Fibroblast of upper back skin (primary cell): ENCODE measurements around the gene PHKA1.
A peak's percentile ranks its signal among the peaks of the same experiment; 100 is the strongest.
"Not testable (repeated sequence)": the region's sequence is repeated elsewhere in the genome, so short reads cannot be mapped to it uniquely, and the experiment has no call there.

Source experiments
- DNase-seq: peaks from one replicate; pipeline ENCODE4 v3.0.0-alpha.2; 2013

The PHKA1 gene

GRCh38 chrX:72713599-72714477 lies at the start of gene PHKA1:
TSS of gene PHKA1 (minus strand) at chrX:72714306. CDS start at chrX:72713880, 426 bp downstream.
- not testable (repeated sequence) for DNase-seq

DNA sequence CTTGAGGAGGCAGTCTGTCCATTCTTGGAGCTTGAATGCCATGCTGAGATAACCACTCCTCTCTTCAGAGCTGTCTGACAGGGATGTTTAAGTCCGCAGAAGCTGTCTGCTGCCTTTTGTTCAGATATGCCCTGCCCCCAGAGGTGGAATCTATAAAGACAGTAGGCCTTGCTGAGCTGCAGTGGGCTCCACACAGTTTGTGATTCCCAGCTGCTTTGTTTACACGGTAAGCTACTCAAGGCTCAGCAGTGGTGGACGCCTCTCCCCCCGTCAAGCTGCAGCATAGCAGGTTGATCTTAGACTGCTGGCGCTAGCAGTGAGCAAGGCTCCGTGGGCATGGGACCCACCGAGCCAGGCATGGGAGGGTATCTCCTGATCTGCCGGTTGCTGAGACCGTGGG lies 46.3 kb upstream of the PHKA1 start:
- DNase-seq = not testable (repeated sequence)

DNA sequence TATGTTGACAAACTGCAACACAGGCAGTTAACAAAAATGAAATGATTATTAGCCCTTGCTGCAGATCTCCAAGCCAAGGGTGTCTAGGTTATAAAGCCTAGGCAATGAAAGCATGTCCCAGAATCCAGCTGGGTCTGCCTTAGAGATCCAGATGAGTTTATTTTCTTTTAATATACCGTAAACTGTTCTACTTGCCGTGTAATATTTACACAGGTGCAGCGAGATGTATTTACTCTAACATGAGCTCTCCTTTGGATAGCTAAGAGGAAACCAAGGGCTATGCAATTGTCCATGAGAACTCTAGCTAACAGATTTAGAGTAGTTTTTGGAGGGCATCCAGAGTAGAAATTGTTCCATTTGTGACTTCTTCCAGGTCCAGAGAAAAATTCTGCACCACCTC lies 34.4 kb upstream of the PHKA1 start:
- not testable (repeated sequence) for DNase-seq

- not testable (repeated sequence) for DNase-seq
Observed at GRCh38 chrX:72745546-72745945, 31.4 kb upstream of the PHKA1 start.

GRCh38 chrX:72735561-72735960 lies 21.5 kb upstream of the PHKA1 start:
- DNase-seq = peak; percentile 23

GRCh38 chrX:72733636-72734035 lies 19.5 kb upstream of the PHKA1 start:
- not testable (repeated sequence) for DNase-seq

GRCh38 chrX:72727846-72728245 lies 13.7 kb upstream of the PHKA1 start:
- DNase-seq = no peak

GRCh38 chrX:72716766-72717165 lies 2.7 kb upstream of the PHKA1 start:
- DNase-seq = no peak

GRCh38 chrX:72715546-72715945 lies 1.4 kb upstream of the PHKA1 start:
- no peak for DNase-seq

DNA sequence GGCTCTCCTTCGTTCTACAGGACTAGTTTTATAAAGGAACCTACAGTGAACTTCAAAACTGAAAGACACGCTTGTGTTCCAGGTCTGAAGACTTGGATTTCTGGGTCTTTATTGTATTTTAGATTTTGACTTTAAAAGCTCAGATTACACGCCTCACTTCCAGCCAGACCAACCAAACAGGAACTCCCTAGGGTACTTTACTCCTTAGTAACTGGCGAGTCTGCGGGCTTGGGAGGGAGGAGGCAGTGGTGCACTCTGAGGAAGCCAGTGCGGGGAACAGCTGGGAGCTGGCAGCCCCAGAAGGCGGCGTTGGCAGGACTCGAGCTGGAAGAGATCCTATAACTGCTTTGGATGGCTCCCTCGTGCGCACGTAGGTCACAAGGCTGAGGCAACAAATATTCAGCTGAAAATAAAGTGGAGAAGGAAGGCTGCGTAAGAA lies 391 bp upstream of the PHKA1 start:
- DNase-seq = peak; percentile 50

GRCh38 chrX:72713130-72713529 lies 976 bp downstream of the PHKA1 start:
- DNase-seq = no peak

DNA sequence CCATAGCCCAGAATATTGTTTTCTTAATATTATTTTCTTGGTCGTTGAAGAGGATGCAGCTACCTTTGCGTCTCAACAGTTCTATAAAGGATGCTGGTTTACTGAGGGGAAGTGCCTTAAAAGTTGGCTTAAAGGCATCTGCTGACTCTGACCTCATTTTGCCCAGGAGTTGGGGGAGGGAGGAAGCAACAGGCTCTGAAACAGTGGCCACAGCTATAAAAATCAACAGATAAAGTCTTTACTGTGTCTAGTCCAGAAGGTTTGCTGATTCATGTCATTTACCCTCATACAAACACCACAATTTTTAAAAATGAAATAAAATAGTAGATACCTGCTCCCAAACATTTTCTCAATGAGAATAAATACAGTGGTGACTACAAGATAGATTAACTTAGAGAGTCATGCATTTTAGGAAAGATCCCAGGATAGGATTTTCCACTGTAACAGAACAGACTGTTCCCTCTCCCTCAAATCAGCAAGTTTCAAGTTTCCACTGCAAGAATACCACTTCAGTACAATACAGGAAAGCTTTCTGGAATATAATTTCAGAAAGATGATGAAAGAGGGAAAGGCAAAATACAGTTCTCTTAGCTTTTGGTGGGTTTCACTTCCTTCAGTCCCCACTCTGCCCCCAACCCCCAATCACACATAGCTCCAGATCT lies 1.9 kb downstream of the PHKA1 start:
- DNase-seq = no peak

- DNase-seq = no peak
Observed at GRCh38 chrX:72705814-72706213, 8.3 kb downstream of the PHKA1 start.

GRCh38 chrX:72705111-72705510 lies 9.0 kb downstream of the PHKA1 start:
- DNase-seq = no peak

DNA sequence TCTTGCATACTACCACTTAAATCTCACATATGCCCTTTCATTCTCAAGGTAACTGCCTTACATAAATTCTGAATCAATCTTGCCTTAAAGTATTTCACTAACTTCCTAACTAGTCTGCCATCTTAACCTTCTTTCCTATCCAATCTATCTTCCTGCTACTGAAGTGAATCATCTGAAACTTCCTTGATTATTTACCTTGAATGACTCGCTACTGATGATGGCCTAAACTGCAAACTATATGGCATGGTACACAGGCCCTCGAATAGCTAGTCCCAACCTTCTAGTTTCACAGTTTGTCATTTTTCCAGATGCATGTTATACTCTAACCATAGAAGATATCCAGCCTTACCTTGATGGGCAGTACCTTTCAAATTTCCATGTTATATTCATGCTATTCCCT lies 19.9 kb downstream of the PHKA1 start:
- no peak for DNase-seq

- no peak for DNase-seq
Observed at GRCh38 chrX:72693477-72693876, 20.6 kb downstream of the PHKA1 start.

DNA sequence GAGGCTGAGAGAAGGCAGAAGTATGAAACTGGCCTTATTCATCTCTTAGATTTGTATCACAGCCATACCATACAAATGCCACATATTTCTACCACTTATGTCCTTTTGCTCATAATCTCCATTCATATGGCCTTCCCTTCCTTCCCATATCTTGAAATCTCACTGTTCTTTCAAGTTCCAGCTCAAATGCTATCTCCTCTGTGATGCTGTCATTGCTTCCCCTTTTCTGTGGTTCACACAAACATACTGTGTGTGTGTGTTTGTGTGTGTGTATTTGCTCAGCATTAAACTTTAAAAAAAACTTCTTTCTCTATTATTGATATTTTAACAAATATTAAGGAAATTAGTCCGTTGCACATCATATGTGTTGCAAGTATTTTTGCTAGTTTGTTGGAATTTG lies 26.7 kb downstream of the PHKA1 start:
- no peak for DNase-seq

GRCh38 chrX:72685810-72686456 lies 28.2 kb downstream of the PHKA1 start:
- DNase-seq = peak; percentile 1

GRCh38 chrX:72685018-72685417 lies 29.1 kb downstream of the PHKA1 start:
- no peak for DNase-seq

DNA sequence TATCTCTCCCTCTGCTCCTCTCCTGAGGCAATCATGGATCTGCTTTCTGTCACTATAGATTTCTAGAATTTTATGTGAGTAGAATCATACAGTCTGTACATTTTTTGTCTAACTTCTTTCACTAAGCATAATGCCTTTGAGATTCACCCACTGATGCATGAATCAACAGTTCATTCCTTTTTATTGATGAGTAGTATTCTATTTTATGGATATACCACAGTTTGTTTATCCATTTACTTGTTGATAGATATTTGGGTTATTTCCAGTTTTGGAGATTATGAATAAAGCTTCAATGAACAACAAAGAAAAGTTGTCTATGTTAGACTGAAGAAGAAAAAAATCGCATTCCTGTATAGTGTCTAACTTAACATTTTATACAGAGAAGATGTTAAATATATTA lies 30.5 kb downstream of the PHKA1 start:
- no peak for DNase-seq

DNA sequence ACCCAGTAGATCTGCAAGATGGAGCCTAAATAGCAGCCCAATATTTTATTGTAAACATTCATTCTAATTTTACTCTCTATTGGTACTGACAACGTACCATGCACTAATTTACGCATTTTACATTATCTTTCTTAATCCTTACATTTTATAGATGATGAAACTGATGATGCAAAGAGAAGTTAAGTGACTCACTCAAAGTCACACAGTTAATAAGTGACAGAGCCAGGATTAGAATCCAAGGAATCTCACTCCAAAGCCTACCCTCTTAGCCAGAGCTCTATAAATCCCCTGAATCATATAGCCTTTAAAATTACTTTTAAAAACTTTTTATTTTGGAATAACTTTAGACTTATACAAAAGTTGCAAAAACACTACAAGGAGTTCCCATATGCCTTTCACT lies 37.6 kb downstream of the PHKA1 start:
- no peak for DNase-seq

GRCh38 chrX:72673951-72674350 lies 40.2 kb downstream of the PHKA1 start:
- not testable (repeated sequence) for DNase-seq

- not testable (repeated sequence) for DNase-seq
Observed at GRCh38 chrX:72669508-72669907, 44.6 kb downstream of the PHKA1 start.

GRCh38 chrX:72666451-72666850 lies 47.7 kb downstream of the PHKA1 start:
- no peak for DNase-seq
